Activated T-cell treated with anti-CD3 and anti-CD28 coated beads, Interleukin-2, amount 50 U/mL, for 72 hours (primary cell): ENCODE measurements around the gene LAMB3. TPM values are rescaled to one million over a fixed set of nuclear protein-coding genes. Genes with fewer than 3 reads are reported as not detected.

Source experiments
- ATAC-seq, 2 donors: fragments of 150-1000 bp; cut with Tn5 transposase; replicated peaks in 1 of 2; 2 replicates each; pipeline ENCODE4 v1.10.0; 2021; ENCODE audit warnings: moderate library complexity in 2 of 2, mild to moderate bottlenecking in 1 of 2
- DNase-seq, 2 donors: peaks; one replicate each; pipeline ENCODE4 v3.0.0; 2021 to 2022; ENCODE audit warnings: mixed read lengths in 1 of 2
- H3K27ac Mint-ChIP-seq: one replicate; pipeline ENCODE4 v1.8.0; 2022; ENCODE audit warnings: mild to moderate bottlenecking, moderate library complexity, mixed read lengths
- H3K27me3 Mint-ChIP-seq: one replicate; pipeline ENCODE4 v1.8.0; 2022; ENCODE audit warnings: low read depth, mixed read lengths
- H3K36me3 Mint-ChIP-seq, 2 donors: one replicate each; pipeline ENCODE4 v1.8.0; 2022; ENCODE audit warnings: mixed read lengths in 2 of 2, mild to moderate bottlenecking in 1 of 2; ENCODE audit not compliant: insufficient read depth in 2 of 2
- H3K4me1 Mint-ChIP-seq: one replicate; pipeline ENCODE4 v1.8.0; 2022; ENCODE audit warnings: low read depth, mixed read lengths
- H3K4me3 Mint-ChIP-seq, 2 donors: one replicate each; pipeline ENCODE4 v1.8.0; 2022; ENCODE audit warnings: mild to moderate bottlenecking in 2 of 2, mixed read lengths in 2 of 2, moderate library complexity in 2 of 2
- H3K9me3 Mint-ChIP-seq, 2 donors: one replicate each; pipeline ENCODE4 v1.8.0; 2022; ENCODE audit warnings: mixed read lengths in 2 of 2
- total RNA-seq, 2 donors: library from RNA; stranded (reverse); gene quantifications; one replicate each; pipeline ENCODE4 v1.2.3, GENCODE V29; 2022

Gene LAMB3
- total RNA-seq, 2 donors from 2014 or later, result 5.9 to 26.0 TPM

GRCh38 chr1:209586221-209586740, 65.9 kb downstream of the LAMB3 start:
- ATAC-seq (no peak), DNase-seq (no peak)
- Mint-ChIP-seq H3K36me3 (no peaks in the 10 kb centered on the region), H3K4me1 (no peaks in the 10 kb centered on the region), H3K27ac (no peak overlapping the region), H3K4me3 (no peak overlapping the region), H3K9me3 (no peaks in the 10 kb centered on the region), H3K27me3 (peaks cover 21% of the 10 kb centered on the region)

GRCh38 chr1:209585672-209586071, 66.6 kb downstream of the LAMB3 start:
- Mint-ChIP-seq H3K36me3 (no peaks in the 10 kb centered on the region), H3K4me1 (no peaks in the 10 kb centered on the region), H3K9me3 (no peaks in the 10 kb centered on the region), H3K27me3 (peaks cover 21% of the 10 kb centered on the region), H3K4me3 (peak overlapping the region in 1 of 2 donors; percentile 11), H3K27ac (no peak overlapping the region)
- no peak for DNase-seq
- ATAC-seq, result peak; percentile 44 to 48

GRCh38 chr1:209585197-209585596, 67.0 kb downstream of the LAMB3 start:
- Mint-ChIP-seq H3K4me1 (no peaks in the 10 kb centered on the region), H3K27ac (no peak overlapping the region), H3K4me3 (no peak overlapping the region), H3K9me3 (no peaks in the 10 kb centered on the region), H3K36me3 (no peaks in the 10 kb centered on the region), H3K27me3 (peaks cover 21% of the 10 kb centered on the region)
- ATAC-seq (no peak), DNase-seq (no peak)

- Mint-ChIP-seq H3K4me3 (no peak overlapping the region), H3K27me3 (peaks cover 21% of the 10 kb centered on the region), H3K27ac (no peak overlapping the region), H3K36me3 (no peaks in the 10 kb centered on the region), H3K9me3 (no peaks in the 10 kb centered on the region), H3K4me1 (no peaks in the 10 kb centered on the region)
- ATAC-seq (no peak), DNase-seq (no peak)
Observed at GRCh38 chr1:209584231-209584672, 68.0 kb downstream of the LAMB3 start.

GRCh38 chr1:209583408-209583807, 68.8 kb downstream of the LAMB3 start, which contains the start of gene CAMK1G:
CAMK1G (plus strand) TSS chr1:209583714; CDS start chr1:209594984, 11,270 bp downstream.
- H3K27me3 Mint-ChIP-seq, result peaks cover 21% of the 10 kb centered on the region
- ATAC-seq (no peak), DNase-seq (no peak)
- no peaks in the 10 kb centered on the region for H3K4me1 Mint-ChIP-seq
- no peaks in the 10 kb centered on the region for H3K9me3 Mint-ChIP-seq
- no peak within 1 kb of the TSS for H3K27ac Mint-ChIP-seq
- no peak within 1 kb of the TSS for H3K4me3 Mint-ChIP-seq
- H3K36me3 Mint-ChIP-seq, result no peaks in the 10 kb centered on the region

GRCh38 chr1:209580577-209580976, 71.6 kb downstream of the LAMB3 start:
- Mint-ChIP-seq H3K4me3 (no peak overlapping the region), H3K9me3 (no peaks in the 10 kb centered on the region), H3K27me3 (peaks cover 8% of the 10 kb centered on the region), H3K4me1 (no peaks in the 10 kb centered on the region), H3K36me3 (no peaks in the 10 kb centered on the region), H3K27ac (no peak overlapping the region)
- ATAC-seq (no peak), DNase-seq (no peak)

- H3K36me3 Mint-ChIP-seq, result no peaks in the 10 kb centered on the region
- DNase-seq (no peak), ATAC-seq (no peak)
- H3K9me3 Mint-ChIP-seq, result no peaks in the 10 kb centered on the region
- no peaks in the 10 kb centered on the region for H3K4me1 Mint-ChIP-seq
- no peak overlapping the region for H3K4me3 Mint-ChIP-seq
- H3K27me3 Mint-ChIP-seq, result peaks cover 14% of the 10 kb centered on the region
- no peak overlapping the region for H3K27ac Mint-ChIP-seq
Observed at GRCh38 chr1:209577346-209577745, 74.9 kb downstream of the LAMB3 start.

- H3K9me3 Mint-ChIP-seq, result no peaks in the 10 kb centered on the region
- H3K4me3 Mint-ChIP-seq, result no peak overlapping the region
- peaks cover 14% of the 10 kb centered on the region for H3K27me3 Mint-ChIP-seq
- no peaks in the 10 kb centered on the region for H3K4me1 Mint-ChIP-seq
- peak; percentile 81 to 86 for ATAC-seq
- no peak overlapping the region for H3K27ac Mint-ChIP-seq
- H3K36me3 Mint-ChIP-seq, result no peaks in the 10 kb centered on the region
- peak; percentile 77 to 80 for DNase-seq
Observed at GRCh38 chr1:209576392-209577197, 75.6 kb downstream of the LAMB3 start.

- Mint-ChIP-seq H3K36me3 (no peaks in the 10 kb centered on the region), H3K4me3 (no peak overlapping the region), H3K4me1 (peaks cover 35% of the 10 kb centered on the region), H3K27ac (no peak overlapping the region), H3K9me3 (no peaks in the 10 kb centered on the region), H3K27me3 (peaks cover 38% of the 10 kb centered on the region)
- ATAC-seq (no peak), DNase-seq (no peak)
Observed at GRCh38 chr1:209570743-209571142, 81.5 kb downstream of the LAMB3 start.

- H3K36me3 Mint-ChIP-seq, result no peaks in the 10 kb centered on the region
- no peaks in the 10 kb centered on the region for H3K9me3 Mint-ChIP-seq
- DNase-seq, result peak; percentile 74 to 76
- peaks cover 35% of the 10 kb centered on the region for H3K4me1 Mint-ChIP-seq
- H3K27me3 Mint-ChIP-seq, result peaks cover 39% of the 10 kb centered on the region
- peak overlapping the region; percentile 7 for H3K27ac Mint-ChIP-seq
- ATAC-seq, result peak; percentile 54 to 61
- H3K4me3 Mint-ChIP-seq, result peak overlapping the region; percentile 23 to 46
Observed at GRCh38 chr1:209569455-209570207, 82.6 kb downstream of the LAMB3 start.

GRCh38 chr1:209567698-209568175, 84.5 kb downstream of the LAMB3 start:
- DNase-seq, result no peak
- Mint-ChIP-seq H3K27ac (no peak overlapping the region), H3K4me3 (no peak overlapping the region), H3K9me3 (no peaks in the 10 kb centered on the region), H3K27me3 (peaks cover 51% of the 10 kb centered on the region), H3K4me1 (peaks cover 35% of the 10 kb centered on the region), H3K36me3 (no peaks in the 10 kb centered on the region)
- peak; percentile 16 to 61 for ATAC-seq

- H3K4me3 Mint-ChIP-seq, result no peak overlapping the region
- peak overlapping the region; percentile 27 for H3K27ac Mint-ChIP-seq
- no peaks in the 10 kb centered on the region for H3K36me3 Mint-ChIP-seq
- H3K9me3 Mint-ChIP-seq, result no peaks in the 10 kb centered on the region
- H3K4me1 Mint-ChIP-seq, result peaks cover 35% of the 10 kb centered on the region
- peak; percentile 75 to 80 for DNase-seq
- H3K27me3 Mint-ChIP-seq, result peaks cover 61% of the 10 kb centered on the region
- peak; percentile 79 to 84 for ATAC-seq
Observed at GRCh38 chr1:209565759-209566678, 86.2 kb downstream of the LAMB3 start.
